ENCODE data around the gene TDP1.
"Not testable (repeated sequence)": the region's sequence is repeated elsewhere in the genome, so short reads cannot be mapped to it uniquely, and the experiment has no call there.

Gene TDP1

DNA sequence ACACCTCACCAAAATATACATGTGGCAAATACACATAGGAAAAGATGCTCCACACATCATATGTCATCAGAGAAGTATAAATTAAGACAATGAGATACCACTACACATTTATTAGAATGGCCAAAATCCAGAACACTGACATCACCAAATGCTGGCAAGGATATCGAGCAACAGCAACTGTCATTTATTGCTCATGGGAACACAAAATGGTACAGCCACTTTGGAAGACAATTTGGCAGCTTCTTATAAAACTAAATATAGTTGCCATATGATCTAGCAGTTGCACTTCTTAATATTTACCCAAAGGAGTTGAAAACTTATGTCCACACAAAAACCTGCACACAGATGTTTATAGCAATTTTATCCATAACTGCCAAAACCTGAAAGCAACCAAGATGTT, 99.1 kb downstream of the TDP1 start:
- FAIRE-seq: no peak

DNA sequence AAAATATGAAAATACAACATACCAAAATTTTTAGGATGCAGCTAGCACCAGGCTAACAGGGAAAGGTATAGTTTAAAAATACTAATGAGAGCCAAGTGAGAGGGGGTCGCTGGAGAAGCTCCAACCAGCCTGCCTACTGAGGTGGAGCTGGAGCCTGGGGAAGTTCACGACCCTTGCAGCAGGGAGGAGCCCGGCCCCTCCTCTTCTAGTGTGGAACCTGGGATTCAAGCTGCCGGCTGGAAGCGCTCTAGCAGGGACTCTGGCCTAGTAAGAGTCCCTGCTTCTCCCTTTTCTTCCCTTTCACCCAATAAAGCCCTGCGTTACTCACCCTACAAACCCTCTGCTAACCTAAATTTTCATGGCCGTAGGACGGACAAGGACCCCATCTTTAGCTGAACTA, 101.1 kb downstream of the TDP1 start:
- FAIRE-seq: no peak

DNA sequence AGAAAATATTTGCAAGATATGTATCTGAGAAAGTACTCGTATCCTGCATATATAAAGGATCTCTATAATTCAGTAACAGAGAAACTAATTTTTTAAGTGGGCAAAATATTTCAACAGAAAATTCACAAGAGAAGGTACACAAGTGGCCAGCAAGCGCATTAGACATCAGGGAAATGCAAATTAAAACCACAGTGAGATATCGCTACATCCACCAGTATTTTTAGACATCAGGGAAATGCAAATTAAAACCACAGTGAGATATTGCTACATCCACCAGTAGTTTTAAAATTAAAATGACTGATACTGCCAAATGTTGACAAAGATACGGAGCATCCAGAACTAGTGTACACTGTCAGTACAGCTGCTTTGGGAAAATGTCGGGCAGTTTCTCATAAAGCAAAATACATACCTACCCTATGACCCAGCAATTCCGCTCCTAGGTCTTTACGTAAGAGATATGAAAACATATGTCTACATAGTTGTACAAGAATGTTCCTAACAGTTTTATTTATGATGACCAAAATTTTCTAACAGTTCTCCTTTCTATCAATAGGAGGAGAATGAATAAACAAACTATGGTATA, 103.2 kb downstream of the TDP1 start:
- no peak for FAIRE-seq

DNA sequence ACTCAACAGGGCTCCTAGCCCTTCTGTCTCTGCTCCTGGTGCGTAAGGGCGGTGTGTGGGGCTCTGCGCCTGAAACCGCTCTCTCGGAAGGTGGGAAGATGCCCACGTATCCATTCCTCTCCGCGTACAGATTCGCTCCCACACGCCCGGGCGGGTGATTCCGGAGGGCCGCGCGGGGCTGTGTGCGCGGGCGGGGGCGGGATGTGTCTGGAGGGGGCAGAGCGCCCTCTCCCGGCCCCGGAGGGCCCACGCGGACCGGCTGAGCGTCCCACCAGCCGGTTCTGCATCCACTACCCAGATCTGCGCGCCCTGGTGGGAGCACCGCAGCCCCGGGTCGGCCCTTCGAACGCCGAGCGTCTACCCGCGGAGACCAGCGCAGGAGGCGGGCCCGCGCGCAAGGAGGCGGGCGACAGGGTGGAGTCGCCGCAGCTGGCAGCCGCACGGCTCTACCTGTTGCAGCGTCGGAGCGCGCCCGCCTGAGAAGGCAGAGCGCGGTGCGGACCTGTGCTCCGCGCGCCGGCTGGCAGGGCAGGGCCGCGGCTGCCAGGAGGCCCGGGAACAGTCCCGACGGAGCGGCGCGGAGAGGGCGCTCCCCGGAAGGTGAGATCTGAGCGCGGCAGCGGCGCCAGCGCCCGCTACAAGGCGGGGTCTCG, 104.7 kb downstream of the TDP1 start:
- FAIRE-seq: no peak

DNA sequence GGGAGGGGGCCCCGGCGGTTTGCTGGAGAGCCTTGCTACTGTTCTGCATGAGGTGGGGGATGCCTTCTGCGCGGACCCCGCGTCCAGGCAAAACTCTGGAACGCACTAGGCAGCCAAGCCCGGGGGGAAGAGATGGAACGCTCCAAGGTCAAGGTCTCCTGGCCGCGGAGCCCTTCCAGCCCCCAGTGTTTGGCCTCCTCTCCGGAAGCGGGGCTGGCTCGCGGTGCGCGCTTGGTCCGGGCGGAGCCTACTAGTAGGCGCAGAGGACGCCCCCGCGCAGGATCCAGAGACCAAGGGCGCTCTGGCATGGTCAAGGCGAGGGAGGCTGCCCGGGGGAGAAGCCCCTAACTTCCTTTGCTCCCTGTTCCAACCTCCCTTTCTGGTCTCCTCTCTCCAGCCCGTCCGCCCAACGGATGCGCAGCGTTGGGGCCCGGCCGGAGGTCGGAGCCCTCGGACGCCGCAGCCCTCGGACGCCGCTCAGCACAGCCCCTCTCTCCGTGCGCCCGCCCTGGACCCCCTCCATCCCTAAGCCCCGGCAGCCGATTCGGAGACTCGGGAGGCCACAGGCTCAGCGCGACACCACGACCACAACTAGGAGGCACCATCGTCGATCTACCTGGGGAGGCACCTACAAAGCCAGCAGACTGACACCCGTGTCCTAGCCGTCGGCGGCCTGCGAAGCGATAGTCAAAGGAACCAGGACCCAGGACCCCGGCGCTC, 105.4 kb downstream of the TDP1 start:
- no peak for FAIRE-seq

DNA sequence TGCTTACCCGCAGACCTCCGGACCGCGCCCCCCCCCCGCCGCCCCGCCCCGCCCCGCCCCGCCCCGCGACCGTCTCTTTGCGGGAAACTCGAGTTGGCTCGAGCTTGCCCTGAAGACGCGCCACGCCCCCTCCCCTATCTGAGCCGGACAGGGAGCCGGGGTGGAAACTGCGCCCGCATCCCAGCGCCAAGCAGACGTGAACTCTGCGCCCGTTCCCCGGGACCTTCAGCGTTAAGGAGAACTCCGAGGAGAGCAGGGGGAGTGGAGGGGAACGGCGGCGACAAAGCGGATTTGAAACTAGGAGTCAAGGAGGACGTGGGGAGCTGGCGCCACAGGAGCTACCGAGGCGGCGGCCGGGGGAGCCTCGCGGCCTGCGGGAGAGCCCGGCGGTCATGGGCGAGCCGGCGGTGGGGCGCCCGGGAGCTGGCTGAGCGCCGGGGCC, 106.0 kb downstream of the TDP1 start, which contains the start of gene KCNK13:
KCNK13 (plus strand) TSS at position 310 of the 442 bp plus-strand sequence. CDS start 212 bp downstream, outside the sequence.
- no peak for FAIRE-seq

DNA sequence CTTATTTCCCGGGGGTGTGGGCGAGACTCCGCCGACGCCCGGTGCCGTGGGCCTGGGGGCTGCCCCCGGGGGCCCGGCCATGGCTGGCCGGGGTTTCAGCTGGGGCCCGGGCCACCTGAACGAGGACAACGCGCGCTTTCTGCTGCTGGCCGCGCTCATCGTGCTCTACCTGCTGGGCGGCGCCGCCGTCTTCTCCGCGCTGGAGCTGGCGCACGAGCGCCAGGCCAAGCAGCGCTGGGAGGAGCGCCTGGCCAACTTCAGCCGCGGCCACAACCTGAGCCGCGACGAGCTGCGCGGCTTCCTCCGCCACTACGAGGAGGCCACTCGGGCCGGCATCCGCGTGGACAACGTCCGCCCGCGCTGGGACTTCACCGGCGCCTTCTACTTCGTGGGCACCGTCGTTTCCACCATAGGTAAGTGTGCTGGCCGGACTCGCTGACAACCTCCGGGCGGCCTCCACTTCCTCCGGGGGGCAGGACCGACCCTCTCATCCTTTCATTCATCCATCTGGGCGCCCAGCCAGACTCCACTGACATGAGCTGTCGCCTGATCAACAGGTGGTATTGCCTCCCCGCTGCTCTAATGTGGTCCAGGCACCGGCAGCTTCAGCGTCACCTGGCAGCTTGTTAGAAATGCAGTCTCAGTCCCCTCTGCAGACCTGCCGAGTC, 106.5 kb downstream of the TDP1 start:
- FAIRE-seq: no peak

DNA sequence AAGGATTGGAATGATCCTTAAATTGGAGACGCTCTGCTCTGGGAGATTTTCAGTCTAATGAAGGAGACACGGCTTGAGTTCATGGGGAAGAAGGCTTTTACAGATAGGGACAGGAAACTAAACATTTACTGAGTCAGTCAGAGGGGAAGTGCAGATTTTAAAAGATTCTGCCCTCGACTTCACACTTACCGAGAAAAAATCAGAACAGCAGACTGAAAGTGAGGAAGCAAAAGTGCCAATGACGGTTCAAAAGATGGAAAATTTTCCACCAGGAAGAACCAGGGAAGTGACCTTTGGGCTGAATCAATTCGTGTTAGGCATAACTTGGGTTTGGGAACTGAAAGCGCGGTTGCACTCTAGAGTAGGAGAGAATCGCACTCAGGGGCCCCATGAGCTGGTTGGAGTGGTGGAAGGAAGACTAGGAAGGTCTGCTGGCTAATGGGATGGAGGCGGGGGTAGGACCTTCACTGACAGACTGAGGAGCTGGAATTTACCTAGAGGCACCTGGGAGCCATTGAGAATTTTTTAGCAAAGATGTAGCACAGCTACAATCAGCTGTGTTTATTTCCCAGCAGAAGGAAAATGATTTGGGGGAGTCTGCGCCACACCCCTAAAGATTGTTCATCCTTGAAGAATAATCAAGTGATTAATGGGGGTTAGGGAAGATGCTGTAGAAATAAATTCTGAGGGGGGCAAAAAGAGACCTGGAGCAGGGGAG, 107.3 kb downstream of the TDP1 start:
- FAIRE-seq: no peak

DNA sequence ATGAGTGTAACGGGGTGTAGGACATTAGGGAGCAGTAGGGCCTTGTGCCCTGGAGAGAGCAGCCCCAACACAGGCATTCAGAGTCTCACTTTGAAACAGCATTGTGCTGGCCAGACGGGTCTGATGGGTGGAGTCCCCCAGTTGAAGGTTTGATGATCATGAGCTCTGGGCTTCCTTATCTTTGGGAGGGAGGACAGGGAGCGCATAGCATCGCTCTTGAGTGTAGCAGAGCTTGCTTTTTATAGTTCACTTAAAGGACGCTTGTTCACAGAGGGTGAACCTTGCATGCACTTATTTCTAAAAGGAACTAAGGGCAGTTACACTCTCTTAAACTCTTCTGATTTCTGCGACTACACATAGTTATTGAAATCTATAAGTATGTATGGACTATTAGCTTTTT, 116.6 kb downstream of the TDP1 start:
- FAIRE-seq: no peak

DNA sequence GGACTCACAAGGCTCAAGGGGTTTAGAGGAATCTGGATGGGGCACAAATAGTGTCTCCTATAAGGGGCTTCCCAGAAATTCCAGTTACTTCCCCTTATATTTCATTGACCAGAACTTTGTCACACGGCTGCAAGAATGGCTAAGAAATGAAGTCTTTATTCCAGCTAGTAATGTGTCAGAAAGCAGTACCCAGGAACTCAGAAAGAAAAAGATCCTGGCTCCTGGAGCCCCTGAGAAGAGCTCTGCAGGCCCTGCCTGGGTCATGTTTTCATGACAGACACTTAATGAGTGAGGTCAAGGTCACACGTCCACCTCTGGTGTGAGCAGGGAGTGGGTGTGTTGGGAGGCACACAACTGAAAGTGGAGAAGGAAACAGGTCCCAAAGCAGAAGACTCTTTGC, 123.8 kb downstream of the TDP1 start:
- FAIRE-seq: no peak

DNA sequence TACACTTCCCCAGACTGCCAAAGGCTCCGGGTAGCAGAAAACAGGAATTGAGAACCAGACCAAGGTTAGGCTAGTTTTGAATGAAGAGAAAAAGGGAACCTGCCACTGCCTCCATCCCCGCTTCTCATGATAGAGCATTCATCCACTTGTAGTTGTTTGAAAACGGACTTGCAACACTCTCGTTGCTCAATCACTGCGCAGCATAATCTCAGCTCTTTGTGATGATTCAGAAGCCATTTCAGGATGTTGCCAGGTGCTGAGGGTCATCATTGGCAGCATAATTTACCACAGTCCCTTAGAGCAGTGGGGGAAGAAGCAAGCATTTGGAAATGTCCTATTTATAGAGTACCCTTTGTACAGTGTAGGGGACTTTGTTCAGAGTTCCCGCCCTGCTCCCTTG, 131.7 kb downstream of the TDP1 start:
- no peak for FAIRE-seq

DNA sequence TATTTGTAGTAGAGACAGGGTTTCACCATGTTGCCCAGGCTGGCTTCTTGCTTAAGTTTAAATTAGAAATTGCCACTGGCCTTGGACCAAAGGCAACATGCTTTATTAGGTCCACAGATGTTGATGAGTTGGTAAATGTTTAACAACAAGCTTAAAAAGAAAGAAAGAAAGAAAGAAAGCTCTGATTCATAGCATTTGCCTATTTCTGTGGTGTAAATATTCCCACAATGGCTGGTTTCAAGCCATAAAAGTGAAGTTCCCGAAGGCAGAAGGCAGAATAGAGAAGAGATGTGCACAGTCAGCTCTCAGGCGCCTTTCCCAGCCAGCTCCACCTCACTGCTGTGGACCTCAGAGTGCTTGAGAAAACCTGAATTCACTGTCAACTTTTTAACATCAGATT, 132.4 kb downstream of the TDP1 start:
- FAIRE-seq: no peak

DNA sequence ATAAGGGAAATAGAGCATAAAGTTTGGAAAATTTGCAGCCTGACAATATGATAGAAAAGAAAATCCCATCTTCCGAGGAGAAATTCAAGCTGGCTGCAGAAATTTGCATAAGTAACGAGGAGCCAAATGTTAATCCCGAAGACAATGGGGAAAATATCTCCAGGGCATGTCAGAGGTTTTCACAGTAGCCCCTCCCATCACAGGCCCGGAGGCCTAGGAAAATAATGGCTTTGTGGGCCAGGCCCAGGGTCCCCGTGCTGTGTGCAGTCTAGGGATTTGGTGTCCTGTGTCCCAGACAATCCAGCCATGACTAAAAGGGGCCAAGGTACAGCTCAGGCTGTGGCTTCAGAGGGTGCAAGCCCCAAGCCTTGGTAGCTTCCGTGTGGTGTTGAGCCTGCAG, 133.8 kb downstream of the TDP1 start:
- FAIRE-seq: not testable (repeated sequence)

DNA sequence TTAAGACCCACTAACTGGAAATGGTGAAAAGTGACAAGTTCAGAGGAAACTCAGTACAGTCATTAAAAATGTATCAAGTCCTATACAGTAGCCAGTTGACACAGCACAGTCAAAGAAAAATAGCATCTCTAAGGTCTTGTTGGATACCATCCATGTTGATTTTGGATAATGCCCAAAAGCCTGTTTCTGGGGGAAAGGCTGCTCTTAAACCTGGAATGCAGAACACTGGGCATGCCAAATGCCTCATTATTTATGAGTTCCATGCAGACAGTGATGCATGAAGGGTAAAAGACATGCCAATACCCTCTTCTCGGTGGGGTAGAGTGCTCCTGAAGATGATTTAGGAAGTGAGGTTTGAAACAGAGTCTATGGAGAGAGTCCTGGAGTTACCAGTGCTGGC, 135.7 kb downstream of the TDP1 start:
- FAIRE-seq: no peak

DNA sequence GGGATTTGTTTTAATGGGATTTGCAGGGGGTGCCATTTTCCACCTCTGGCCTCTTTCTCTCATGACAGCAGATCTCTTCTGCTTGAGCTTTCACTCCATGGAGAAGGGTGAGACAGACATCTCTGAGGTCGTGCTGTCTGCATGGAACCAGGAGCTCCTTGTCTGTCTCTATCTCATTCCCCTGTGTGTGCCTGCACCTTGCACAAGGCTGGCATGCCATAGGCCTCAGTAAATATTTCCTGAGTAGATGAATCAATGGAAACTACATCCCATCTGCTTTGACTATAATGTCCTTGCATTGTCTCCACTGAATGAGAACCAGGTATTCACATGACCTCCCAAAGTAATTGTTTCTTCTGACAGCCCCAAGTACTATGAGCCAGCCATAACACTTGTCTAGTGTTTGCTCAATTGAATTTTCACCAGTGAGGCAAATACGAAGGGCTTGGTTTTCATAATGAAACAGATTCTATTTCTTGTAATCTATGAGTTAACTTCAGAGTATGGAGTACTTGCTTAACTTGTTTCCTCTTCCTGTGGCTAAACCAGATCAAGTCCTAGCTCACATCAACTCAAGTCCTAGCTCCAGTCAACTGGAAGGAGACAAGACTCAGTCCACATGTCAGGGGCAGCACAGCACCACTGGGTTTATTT, 138.3 kb downstream of the TDP1 start:
- FAIRE-seq: no peak

Measured in G401.6 (cell line).